ENCODE measurements around the gene EHD4.

DNA sequence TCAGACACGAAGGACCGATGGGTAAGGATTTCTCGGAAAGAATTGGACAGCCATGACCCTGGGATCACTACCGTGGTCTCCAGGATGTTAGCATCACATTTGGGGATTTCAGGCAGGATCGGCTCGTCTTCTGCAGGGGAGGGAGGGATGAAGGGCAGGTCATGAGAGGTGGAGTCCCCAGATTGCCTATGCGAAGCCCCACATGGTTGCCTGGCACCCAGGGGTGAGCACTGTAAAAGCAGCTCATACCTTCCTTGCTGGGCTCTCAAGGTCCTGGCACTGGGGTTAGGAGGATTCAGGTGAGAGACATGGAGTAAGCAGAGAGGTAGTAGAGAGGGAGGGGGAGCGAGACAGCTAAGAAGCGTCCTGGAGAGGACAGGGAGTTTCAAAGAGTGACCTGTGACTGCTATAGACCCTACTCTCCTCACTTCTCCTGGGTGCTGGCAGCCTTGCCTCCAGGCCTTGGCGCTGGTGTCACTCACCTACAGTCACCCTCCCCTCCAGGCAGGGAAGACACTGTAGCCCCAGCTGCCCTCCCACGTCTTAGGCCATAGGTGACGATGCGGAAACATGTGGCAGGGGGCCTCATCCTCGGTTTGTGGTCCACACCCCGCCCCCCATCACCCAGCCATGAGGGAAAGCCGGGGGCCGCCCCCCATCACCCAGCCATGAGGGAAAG, 15.0 kb upstream of the EHD4 start:
- TF ChIP-seq GATA2 (IDR thresholded peaks at IDR 0.05; ENCODE audit: low read depth, low read length) = no peak
- no peak for TF ChIP-seq GATA3 (IDR thresholded peaks at IDR 0.05; ENCODE audit: low read depth, low read length)
